Measurements from ENCODE around the gene HOXD1.

The HOXD1 gene

DNA sequence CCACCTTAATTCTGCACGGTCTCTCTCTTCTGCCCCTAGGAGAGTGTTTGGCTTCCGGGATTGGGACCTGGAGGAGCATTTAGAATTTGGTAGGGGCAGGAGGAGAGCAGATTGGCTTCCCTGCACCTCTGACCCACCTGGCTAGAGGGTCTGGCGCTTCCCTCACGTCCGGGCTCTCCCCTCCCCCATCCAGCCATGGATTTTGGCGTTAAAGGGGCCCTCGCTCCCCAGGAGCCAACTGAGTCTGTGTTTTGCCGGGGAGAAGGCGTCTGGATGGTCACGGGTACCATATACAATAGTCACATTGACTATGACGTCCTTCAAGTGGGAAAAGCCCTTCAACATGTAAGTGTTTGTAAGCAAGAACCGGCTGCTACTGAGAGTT lies 24.8 kb upstream of the HOXD1 start:
- Histone ChIP-seq H3K4me2 (ENCODE audit: low read length) (no peak overlapping the region), H3K36me3 (ENCODE audit: control insufficient read depth, insufficient read depth, low read length) (peaks cover 3% of the 10 kb centered on the region), H3K4me1 (no peaks in the 10 kb centered on the region), H3K4me3 (ENCODE audit: low read depth, low read length) (no peak overlapping the region), H3K27ac (no peak overlapping the region), H3K79me2 (no peaks in the 10 kb centered on the region), H3K27me3 (ENCODE audit: control insufficient read depth, insufficient read depth, low read length) (peaks cover 29% of the 10 kb centered on the region), H3K9me3 (ENCODE audit: control insufficient read depth, low read length) (no peaks in the 10 kb centered on the region), H3K9ac (no peak overlapping the region), H2AFZ (no peak overlapping the region)
- no peak for TF ChIP-seq CTCF (IDR thresholded peaks at IDR 0.05)

DNA sequence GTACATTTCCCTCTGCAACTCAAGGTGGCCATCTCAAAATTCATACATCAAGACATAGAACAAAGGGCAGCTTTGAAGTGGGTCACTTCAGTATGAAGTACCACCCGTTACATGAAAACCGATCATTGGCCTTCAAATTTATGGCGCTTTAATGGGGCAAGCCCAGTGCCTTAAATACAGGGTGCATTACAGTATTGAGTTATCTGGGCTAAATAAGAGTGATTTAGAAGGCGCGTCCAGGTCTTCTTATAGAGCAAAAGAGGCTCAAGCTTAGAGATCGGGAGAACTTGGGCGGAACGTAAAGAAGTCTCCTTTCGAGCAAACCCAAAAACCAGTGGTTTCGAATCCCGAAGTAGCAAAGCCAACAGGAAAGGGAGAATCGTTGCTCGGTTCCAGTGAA lies 24.3 kb upstream of the HOXD1 start:
- Histone ChIP-seq H3K4me1 (no peaks in the 10 kb centered on the region), H3K4me2 (ENCODE audit: low read length) (no peak overlapping the region), H3K27ac (no peak overlapping the region), H3K9me3 (ENCODE audit: control insufficient read depth, low read length) (no peaks in the 10 kb centered on the region), H2AFZ (no peak overlapping the region), H3K9ac (no peak overlapping the region), H3K36me3 (ENCODE audit: control insufficient read depth, insufficient read depth, low read length) (peaks cover 3% of the 10 kb centered on the region), H3K27me3 (ENCODE audit: control insufficient read depth, insufficient read depth, low read length) (peaks cover 29% of the 10 kb centered on the region), H3K4me3 (ENCODE audit: low read depth, low read length) (no peak overlapping the region), H3K79me2 (no peaks in the 10 kb centered on the region)
- TF ChIP-seq CTCF (IDR thresholded peaks at IDR 0.05), result no peak

- no peak overlapping the region for H3K4me3 ChIP-seq (ENCODE audit: low read depth, low read length)
- H2AFZ ChIP-seq, result no peak overlapping the region
- H3K27ac ChIP-seq, result no peak overlapping the region
- no peak overlapping the region for H3K4me2 ChIP-seq (ENCODE audit: low read length)
- no peaks in the 10 kb centered on the region for H3K9me3 ChIP-seq (ENCODE audit: control insufficient read depth, low read length)
- TF ChIP-seq CTCF (IDR thresholded peaks at IDR 0.05), result no peak
- H3K9ac ChIP-seq, result no peak overlapping the region
- H3K36me3 ChIP-seq (ENCODE audit: control insufficient read depth, insufficient read depth, low read length), result peaks cover 3% of the 10 kb centered on the region
- H3K27me3 ChIP-seq (ENCODE audit: control insufficient read depth, insufficient read depth, low read length), result peaks cover 29% of the 10 kb centered on the region
- H3K4me1 ChIP-seq, result no peaks in the 10 kb centered on the region
- H3K79me2 ChIP-seq, result no peaks in the 10 kb centered on the region
Observed at GRCh38 chr2:176164611-176165369, 23.7 kb upstream of the HOXD1 start.

GRCh38 chr2:176165370-176166050 lies 23.0 kb upstream of the HOXD1 start:
- Histone ChIP-seq H3K4me1 (no peaks in the 10 kb centered on the region), H3K36me3 (ENCODE audit: control insufficient read depth, insufficient read depth, low read length) (peaks cover 3% of the 10 kb centered on the region), H2AFZ (no peak overlapping the region), H3K4me3 (ENCODE audit: low read depth, low read length) (no peak overlapping the region), H3K9ac (no peak overlapping the region), H3K4me2 (ENCODE audit: low read length) (no peak overlapping the region), H3K9me3 (ENCODE audit: control insufficient read depth, low read length) (no peaks in the 10 kb centered on the region), H3K27ac (no peak overlapping the region), H3K27me3 (ENCODE audit: control insufficient read depth, insufficient read depth, low read length) (peaks cover 25% of the 10 kb centered on the region), H3K79me2 (no peaks in the 10 kb centered on the region)
- no peak for TF ChIP-seq CTCF (IDR thresholded peaks at IDR 0.05)
